Endodermal cell (in vitro differentiated cells): Measurements from ENCODE around the gene NPBWR2. TPM values are rescaled to one million over a fixed set of nuclear protein-coding genes. Genes with fewer than 3 reads are reported as not detected.

Source experiments
- DNase-seq: peaks from one replicate; pipeline ENCODE4 v3.0.0-alpha.2; 2017
- H3K27ac ChIP-seq: 2 replicates; pipeline ENCODE4 v1.5.1; 2013; ENCODE audit warnings: mild to moderate bottlenecking, low read depth, low read length, moderate library complexity
- H3K27me3 ChIP-seq: 2 replicates; pipeline ENCODE4 v1.6.1; 2013; ENCODE audit warnings: mild to moderate bottlenecking, low read length, moderate library complexity; ENCODE audit not compliant: insufficient read depth, control insufficient read depth, poor library complexity, severe bottlenecking
- H3K36me3 ChIP-seq: 2 replicates; pipeline ENCODE4 v1.7.0; 2013; ENCODE audit warnings: mild to moderate bottlenecking, low read length, moderate library complexity; ENCODE audit not compliant: control insufficient read depth, insufficient read depth
- H3K4me1 ChIP-seq: one replicate; pipeline ENCODE4 v1.7.0; 2013; ENCODE audit warnings: low read length; ENCODE audit not compliant: control insufficient read depth, insufficient read depth
- H3K4me3 ChIP-seq: 2 replicates; pipeline ENCODE4 v1.5.1; 2013; ENCODE audit warnings: mild to moderate bottlenecking, low read length, moderate library complexity
- H3K9ac ChIP-seq: 2 replicates; pipeline ENCODE4 v1.6.1; 2013; ENCODE audit warnings: mild to moderate bottlenecking, low read length, moderate library complexity; ENCODE audit not compliant: poor library complexity, severe bottlenecking; ENCODE audit errors: extremely low read depth
- H3K9me3 ChIP-seq: 2 replicates; pipeline ENCODE4 v1.6.1; 2013; ENCODE audit warnings: mild to moderate bottlenecking, low read length, moderate library complexity; ENCODE audit not compliant: control insufficient read depth
- H3K27ac Mint-ChIP-seq: 2 replicates; pipeline ENCODE4 v1.8.0; 2020; ENCODE audit warnings: mixed read lengths
- H3K27me3 Mint-ChIP-seq: 2 replicates; pipeline ENCODE4 v1.8.0; 2021; ENCODE audit warnings: mild to moderate bottlenecking, mixed read lengths; ENCODE audit not compliant: insufficient read depth
- H3K36me3 Mint-ChIP-seq: 2 replicates; pipeline ENCODE4 v1.8.0; 2020; ENCODE audit warnings: low read depth, mixed read lengths
- H3K4me1 Mint-ChIP-seq: 2 replicates; pipeline ENCODE4 v1.8.0; 2020; ENCODE audit warnings: mixed read lengths
- H3K4me3 Mint-ChIP-seq: 2 replicates; pipeline ENCODE4 v1.8.0; 2020; ENCODE audit warnings: mild to moderate bottlenecking, moderate library complexity, mixed read lengths
- H3K9me3 Mint-ChIP-seq: 2 replicates; pipeline ENCODE4 v1.8.0; 2020; ENCODE audit warnings: mild to moderate bottlenecking, mixed read lengths
- CTCF ChIP-seq: fragments of 200-600 bp; sonication (generic); conservative IDR thresholded peaks from 2 replicates; pipeline ENCODE4 v1.5.0; 2021; ENCODE audit warnings: antibody characterized with exemption, mild to moderate bottlenecking
- WGBS, 2 experiments: methylation state at CpG; one replicate each; pipeline versions ENCODE4 v1.1.5 to v1.1.7; 2013; ENCODE audit warnings: missing lambda C conversion rate in 2 of 2, mixed read lengths in 1 of 2; ENCODE audit not compliant: insufficient coverage in 1 of 2, insufficient read length in 1 of 2; 5-methylcytosine and 5-hydroxymethylcytosine counted together
- total RNA-seq, 2 donors: library from RNA; stranded (reverse); fragmentation: NEBNext Ultra II Directional in 1 of 2; extraction: Animal tissue kit (Norgen Biotek cat#: 25700) in 1 of 2; gene quantifications; 2 replicates in 1 of 2; 3 replicates in 1 of 2; pipeline ENCODE4 v1.2.1, GENCODE V29; 2021

Gene NPBWR2
- total RNA-seq, 2 donors from 2014 or later, result not detected

DNA sequence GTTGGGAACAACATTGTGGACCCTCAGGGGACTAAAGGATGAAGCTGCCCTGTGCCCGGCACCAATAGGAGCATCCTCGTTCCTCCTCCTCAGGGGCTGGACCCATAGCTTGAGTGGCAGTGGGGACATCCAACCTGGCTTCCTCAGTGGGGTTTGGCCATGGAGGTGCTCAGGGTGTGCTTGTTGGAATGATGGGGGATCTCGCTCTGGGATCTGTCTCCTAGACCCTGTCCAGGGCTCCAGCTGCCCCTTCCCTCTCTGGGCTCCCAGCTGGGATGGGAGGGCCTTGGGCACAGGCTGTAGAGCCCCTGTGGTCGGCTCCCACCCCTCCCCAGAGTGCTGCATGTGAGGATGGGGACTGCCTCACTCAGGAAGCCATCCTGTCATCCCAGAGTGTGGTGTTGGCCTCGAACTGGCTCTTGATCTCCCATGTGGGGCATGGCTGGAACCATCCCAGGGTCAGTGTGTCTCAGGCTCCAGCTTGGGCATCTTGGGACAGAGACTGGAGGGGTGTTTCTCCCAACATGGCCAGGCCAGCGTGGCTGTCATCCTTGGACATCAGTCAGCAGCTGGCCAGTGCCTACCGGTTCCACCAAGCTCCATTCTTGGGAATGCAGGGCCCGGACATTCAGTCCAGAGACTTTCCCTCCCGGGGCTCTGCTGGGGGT is 47.4 kb upstream of the NPBWR2 start:
- no peak for DNase-seq
- H3K4me1 ChIP-seq, result peaks cover under 1% of the 10 kb centered on the region
- WGBS, 2 experiments, result 90 to 93% methylated on average over 7 to 9 of the region's 9 CpGs
- H3K4me3 ChIP-seq, result no peak overlapping the region
- Mint-ChIP-seq H3K27ac (no peak overlapping the region), H3K4me3 (no peak overlapping the region), H3K4me1 (peaks cover 14% of the 10 kb centered on the region), H3K27me3 (no peaks in the 10 kb centered on the region), H3K9me3 (no peaks in the 10 kb centered on the region), H3K36me3 (no peaks in the 10 kb centered on the region)
- no peak for TF ChIP-seq CTCF
- H3K9me3 ChIP-seq, result no peaks in the 10 kb centered on the region
- no peak overlapping the region for H3K9ac ChIP-seq
- H3K27me3 ChIP-seq, result no peaks in the 10 kb centered on the region
- H3K36me3 ChIP-seq, result no peaks in the 10 kb centered on the region
- H3K27ac ChIP-seq, result peak overlapping the region; percentile 86

GRCh38 chr20:64153861-64154589 is 46.7 kb upstream of the NPBWR2 start:
- no peaks in the 10 kb centered on the region for H3K27me3 Mint-ChIP-seq
- Histone ChIP-seq H3K4me3 (no peak overlapping the region), H3K27ac (no peak overlapping the region), H3K27me3 (no peaks in the 10 kb centered on the region), H3K36me3 (no peaks in the 10 kb centered on the region), H3K9ac (no peak overlapping the region), H3K4me1 (no peaks in the 10 kb centered on the region), H3K9me3 (no peaks in the 10 kb centered on the region)
- TF ChIP-seq CTCF, result no peak
- H3K27ac Mint-ChIP-seq, result no peak overlapping the region
- WGBS, 2 experiments, result 94 to 95% methylated on average over 18 to 20 of the region's 20 CpGs
- DNase-seq, result no peak
- peaks cover 8% of the 10 kb centered on the region for H3K4me1 Mint-ChIP-seq
- H3K36me3 Mint-ChIP-seq, result no peaks in the 10 kb centered on the region
- H3K9me3 Mint-ChIP-seq, result no peaks in the 10 kb centered on the region
- H3K4me3 Mint-ChIP-seq, result no peak overlapping the region

- Histone ChIP-seq H3K4me3 (no peak overlapping the region), H3K36me3 (no peaks in the 10 kb centered on the region), H3K9ac (no peak overlapping the region), H3K4me1 (no peaks in the 10 kb centered on the region), H3K27ac (no peak overlapping the region), H3K27me3 (no peaks in the 10 kb centered on the region), H3K9me3 (no peaks in the 10 kb centered on the region)
- Mint-ChIP-seq H3K27ac (no peak overlapping the region), H3K27me3 (no peaks in the 10 kb centered on the region), H3K36me3 (no peaks in the 10 kb centered on the region), H3K4me1 (peaks cover 5% of the 10 kb centered on the region), H3K4me3 (no peak overlapping the region), H3K9me3 (no peaks in the 10 kb centered on the region)
- WGBS, 2 experiments, result 65 to 100% methylated on average over 1 to 2 of the region's 2 CpGs
- no peak for DNase-seq
- TF ChIP-seq CTCF, result no peak
These were observed 46.0 kb upstream of the NPBWR2 start for GRCh38 chr20:64153410-64153809.
